Caco-2 (cell line): ENCODE results near the gene AGMO. TPM values are rescaled to one million over a fixed set of nuclear protein-coding genes. Genes with fewer than 3 reads are reported as not detected.

Source experiments
- BruUV-seq: library from RNA; stranded (reverse); fragments of 400-500 nt; replicated peaks from 2 replicates; lab custom pipeline; 2021; lab: Mats Ljungman, UMichigan
- CTCF ChIA-PET: fragments of 300-600 bp; sonication (Branson Sonifier 250); formaldehyde crosslinking; loops from one replicate; lab custom pipeline; 2022; ENCODE audit warnings: antibody characterized with exemption; lab: Charles Lee
- POLR2A ChIA-PET: fragments of 300-600 bp; sonication (Branson Sonifier 250); formaldehyde crosslinking; loops from one replicate; lab custom pipeline; 2022; ENCODE audit warnings: antibody characterized with exemption; lab: Charles Lee
- DNase-seq, 2 experiments: peaks; one replicate each; pipeline versions ENCODE4 v3.0.0 to v3.0.0-alpha.2; 2020 to 2022
- H3K27me3 ChIP-seq: replicated peaks from 2 replicates; pipeline ENCODE4 v1.6.0; 2011; ENCODE audit warnings: low read length; ENCODE audit not compliant: control insufficient read depth, insufficient read depth
- H3K36me3 ChIP-seq: 2 replicates; pipeline ENCODE4 v1.5.1; 2011; ENCODE audit warnings: low read length; ENCODE audit not compliant: control insufficient read depth, insufficient read depth
- H3K4me1 ChIP-seq: fragments of 250-450 bp; sonication (Bioruptor Pico); 2 replicates; pipeline ENCODE4 v1.5.1; 2020; ENCODE audit warnings: mild to moderate bottlenecking
- H3K4me3 ChIP-seq: 2 replicates; pipeline ENCODE4 v1.5.1; 2011; ENCODE audit warnings: low read depth, mild to moderate bottlenecking, control low read depth, low read length
- H3K9me3 ChIP-seq: fragments of 250-450 bp; sonication (Bioruptor Pico); 2 replicates; pipeline ENCODE4 v1.5.1; 2020; ENCODE audit warnings: mild to moderate bottlenecking, moderate library complexity
- H3K27ac Mint-ChIP-seq: one replicate; pipeline ENCODE4 v1.8.0; 2022; ENCODE audit warnings: mixed read lengths; ENCODE audit not compliant: unreplicated experiment
- H3K27me3 Mint-ChIP-seq: one replicate; pipeline ENCODE4 v1.8.0; 2022; ENCODE audit warnings: mixed read lengths; ENCODE audit not compliant: insufficient read depth, unreplicated experiment
- H3K36me3 Mint-ChIP-seq: one replicate; pipeline ENCODE4 v1.8.0; 2022; ENCODE audit warnings: mild to moderate bottlenecking, mixed read lengths; ENCODE audit not compliant: insufficient read depth, unreplicated experiment
- H3K4me1 Mint-ChIP-seq: one replicate; pipeline ENCODE4 v1.8.0; 2022; ENCODE audit warnings: low read depth, mixed read lengths; ENCODE audit not compliant: unreplicated experiment
- H3K4me3 Mint-ChIP-seq: one replicate; pipeline ENCODE4 v1.8.0; 2022; ENCODE audit warnings: mild to moderate bottlenecking, moderate library complexity, mixed read lengths; ENCODE audit not compliant: unreplicated experiment
- H3K9me3 Mint-ChIP-seq: one replicate; pipeline ENCODE4 v1.8.0; 2022; ENCODE audit warnings: mixed read lengths; ENCODE audit not compliant: unreplicated experiment
- CTCF ChIP-seq, 2 experiments: fragments of 200-600 bp in 1 of 2; IDR thresholded peaks; 1 replicate in 1 of 2; 2 replicates in 1 of 2; pipeline versions ENCODE4 v1.5.1 to v1.8.0; 2011 to 2022; ENCODE audit warnings: antibody characterized with exemption in 1 of 2, control low read depth in 1 of 2, inconsistent platforms in 1 of 2, low read depth in 1 of 2, low read length in 1 of 2, mild to moderate bottlenecking in 1 of 2, moderate library complexity in 1 of 2; ENCODE audit not compliant: insufficient read depth in 1 of 2, severe bottlenecking in 1 of 2, unreplicated experiment in 1 of 2
- intact Hi-C: fragments of 100-400 bp; cut with micrococcal nuclease; formaldehyde crosslinking; loops from one replicate; pipeline ENCODE4 v1.10.0; 2022; ENCODE audit not compliant: unreplicated experiment
- total RNA-seq: library from RNA; stranded (reverse); gene quantifications from 2 replicates; pipeline ENCODE4 v1.2.3, GENCODE V29; 2022

AGMO gene
- total RNA-seq, 1 experiment from 2014 or later: 0.16 TPM

- Mint-ChIP-seq H3K27me3 (no peaks in the 10 kb centered on the region), H3K9me3 (no peaks in the 10 kb centered on the region), H3K36me3 (no peaks in the 10 kb centered on the region), H3K4me3 (no peak overlapping the region), H3K27ac (no peak overlapping the region), H3K4me1 (no peaks in the 10 kb centered on the region)
- no peaks in the 10 kb centered on the region for H3K36me3 ChIP-seq
- no peaks in the 10 kb centered on the region for H3K27me3 ChIP-seq
- no peaks in the 10 kb centered on the region for H3K4me1 ChIP-seq
- H3K9me3 ChIP-seq: no peaks in the 10 kb centered on the region; the same call in 1 of the 2 replicates
- DNase-seq: no peak
- intact Hi-C loops: no loop called here
- POLR2A ChIA-PET: no interaction called here
- H3K4me3 ChIP-seq: no peak overlapping the region
- BruUV-seq: no TSS peak
- CTCF ChIA-PET: no interaction called here
- TF ChIP-seq CTCF (IDR thresholded peaks at IDR 0.05; ENCODE audit: insufficient read depth in 1 of 2, low read depth in 1 of 2, low read length in 1 of 2, severe bottlenecking in 1 of 2, unreplicated experiment in 1 of 2): no peak
These were observed 227.1 kb downstream of the AGMO start for GRCh38 chr7:15334536-15335263.

- Histone ChIP-seq H3K4me3 (no peak overlapping the region), H3K4me1 (no peaks in the 10 kb centered on the region), H3K27me3 (no peaks in the 10 kb centered on the region), H3K36me3 (no peaks in the 10 kb centered on the region), H3K9me3 (no peaks in the 10 kb centered on the region)
- no peaks in the 10 kb centered on the region for H3K36me3 Mint-ChIP-seq
- ChIA-PET POLR2A (no interaction called here), CTCF (no interaction called here)
- no peaks in the 10 kb centered on the region for H3K9me3 Mint-ChIP-seq
- no peak for DNase-seq
- peaks cover 4% of the 10 kb centered on the region for H3K27me3 Mint-ChIP-seq
- intact Hi-C loops: no loop called here
- TF ChIP-seq CTCF (IDR thresholded peaks at IDR 0.05; ENCODE audit: insufficient read depth in 1 of 2, low read depth in 1 of 2, low read length in 1 of 2, severe bottlenecking in 1 of 2, unreplicated experiment in 1 of 2): no peak
- no peak overlapping the region for H3K27ac Mint-ChIP-seq
- H3K4me3 Mint-ChIP-seq: no peak overlapping the region
- no TSS peak for BruUV-seq
- H3K4me1 Mint-ChIP-seq: no peaks in the 10 kb centered on the region
These were observed 228.9 kb downstream of the AGMO start for GRCh38 chr7:15332956-15333355.

GRCh38 chr7:15330943-15331342, 230.9 kb downstream of the AGMO start:
- no peaks in the 10 kb centered on the region for H3K36me3 ChIP-seq
- no TSS peak for BruUV-seq
- no peaks in the 10 kb centered on the region for H3K27me3 ChIP-seq
- Mint-ChIP-seq H3K9me3 (no peaks in the 10 kb centered on the region), H3K4me3 (no peak overlapping the region), H3K27ac (no peak overlapping the region), H3K4me1 (peaks cover 5% of the 10 kb centered on the region), H3K36me3 (no peaks in the 10 kb centered on the region), H3K27me3 (peaks cover 4% of the 10 kb centered on the region)
- no peak overlapping the region for H3K4me3 ChIP-seq
- no peaks in the 10 kb centered on the region for H3K9me3 ChIP-seq
- POLR2A ChIA-PET: no interaction called here
- intact Hi-C loops: no loop called here
- DNase-seq: no peak
- CTCF ChIA-PET: no interaction called here
- H3K4me1 ChIP-seq: no peaks in the 10 kb centered on the region
- no peak for TF ChIP-seq CTCF (IDR thresholded peaks at IDR 0.05; ENCODE audit: insufficient read depth in 1 of 2, low read depth in 1 of 2, low read length in 1 of 2, severe bottlenecking in 1 of 2, unreplicated experiment in 1 of 2)
